Measurements from ENCODE around the gene ETNK1. TPM values are rescaled to one million over a fixed set of nuclear protein-coding genes. Genes with fewer than 3 reads are reported as not detected.

Gene ETNK1
- total RNA-seq, 2 experiments from 2014 or later: 24.3 to 26.4 TPM

DNA sequence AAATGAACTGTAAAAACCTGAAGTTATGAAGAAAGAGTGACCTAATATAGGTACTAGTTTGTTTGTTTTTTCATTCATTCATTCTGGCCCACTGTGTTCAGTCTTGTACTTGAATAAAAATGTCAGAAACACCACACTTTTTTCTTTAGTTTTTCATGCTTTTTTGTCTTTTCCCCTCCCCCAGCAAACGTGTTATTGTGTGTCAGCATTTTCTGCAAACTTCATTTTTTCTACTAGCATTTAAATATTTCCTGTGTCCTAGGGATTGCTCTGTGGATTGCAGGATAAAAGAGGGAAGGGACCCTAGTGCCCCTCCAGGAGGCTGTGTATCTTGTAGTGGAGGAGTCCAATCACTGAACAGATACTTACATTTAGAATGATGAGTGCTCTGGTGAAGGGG, 42.2 kb downstream of the ETNK1 start:
- Mint-ChIP-seq H3K4me1 (ENCODE audit: low read depth) (peaks cover 5% of the 10 kb centered on the region), H3K36me3 (ENCODE audit: low read depth) (peaks cover 44% of the 10 kb centered on the region), H3K9me3 (no peaks in the 10 kb centered on the region), H3K27ac (no peak overlapping the region), H3K27me3 (no peaks in the 10 kb centered on the region), H3K4me3 (no peak overlapping the region)
- intact Hi-C loops (cut with DNase I, micrococcal nuclease): no loop called here
- H3K27me3 ChIP-seq (ENCODE audit: control insufficient read depth in 1 of 2, insufficient read depth in 2 of 2, low read length in 2 of 2): no peaks in the 10 kb centered on the region
- CTCF ChIA-PET: no interaction called here
- no peak for TF ChIP-seq CTCF (IDR thresholded peaks at IDR 0.05)
- no peaks in the 10 kb centered on the region for H3K4me1 ChIP-seq (ENCODE audit: insufficient read depth, low read length)
- POLR2A ChIA-PET: no interaction called here
- H3K27ac ChIP-seq (ENCODE audit: low read depth in 1 of 2, low read length in 2 of 2): no peak overlapping the region
- DNase-seq: no peak
- H3K4me3 ChIP-seq (ENCODE audit: low read length): no peak overlapping the region
- H3K9me3 ChIP-seq (ENCODE audit: control insufficient read depth in 1 of 2, insufficient read depth in 1 of 2, low read length in 2 of 2): no peaks in the 10 kb centered on the region
- H3K36me3 ChIP-seq (ENCODE audit: insufficient read depth, low read length): peaks cover 12% of the 10 kb centered on the region
- no peak for ATAC-seq (ENCODE audit: poor library complexity)

DNA sequence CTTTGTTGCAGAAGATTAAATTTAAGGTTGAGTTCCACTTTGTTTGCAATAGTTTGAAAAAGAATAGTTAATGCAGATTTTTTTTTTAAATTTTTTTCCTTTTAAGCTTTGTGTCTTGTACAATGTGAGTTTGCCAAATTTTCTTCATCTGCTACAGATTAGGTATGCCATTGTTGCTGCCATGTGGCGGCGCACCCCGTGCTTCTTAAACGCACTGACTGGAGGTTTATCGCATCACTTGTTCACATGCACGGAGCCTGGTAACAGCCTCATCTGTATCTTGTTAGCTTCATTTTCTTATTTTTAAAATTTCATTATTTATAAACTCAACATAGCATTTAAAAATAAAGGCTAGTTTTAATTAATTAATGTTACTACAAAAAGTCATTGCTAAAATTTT, 43.5 kb downstream of the ETNK1 start:
- no peak overlapping the region for H3K4me3 Mint-ChIP-seq
- Histone ChIP-seq H3K9me3 (ENCODE audit: control insufficient read depth in 1 of 2, insufficient read depth in 1 of 2, low read length in 2 of 2) (no peaks in the 10 kb centered on the region), H3K4me3 (ENCODE audit: low read length) (no peak overlapping the region), H3K4me1 (ENCODE audit: insufficient read depth, low read length) (no peaks in the 10 kb centered on the region), H3K27me3 (ENCODE audit: control insufficient read depth in 1 of 2, insufficient read depth in 2 of 2, low read length in 2 of 2) (no peaks in the 10 kb centered on the region), H3K27ac (ENCODE audit: low read depth in 1 of 2, low read length in 2 of 2) (no peak overlapping the region), H3K36me3 (ENCODE audit: insufficient read depth, low read length) (peaks cover 21% of the 10 kb centered on the region)
- H3K27ac Mint-ChIP-seq: no peak overlapping the region
- H3K9me3 Mint-ChIP-seq: no peaks in the 10 kb centered on the region
- no peak for TF ChIP-seq CTCF (IDR thresholded peaks at IDR 0.05)
- peaks cover 5% of the 10 kb centered on the region for H3K4me1 Mint-ChIP-seq (ENCODE audit: low read depth)
- no peak for DNase-seq
- H3K27me3 Mint-ChIP-seq: no peaks in the 10 kb centered on the region
- CTCF ChIA-PET: no interaction called here
- intact Hi-C loops (cut with DNase I, micrococcal nuclease): no loop called here
- ATAC-seq (ENCODE audit: poor library complexity): no peak
- H3K36me3 Mint-ChIP-seq (ENCODE audit: low read depth): peaks cover 52% of the 10 kb centered on the region
- POLR2A ChIA-PET: interaction anchor here (0.7 kb wide), 1 partner anchor 971 kb away, joined by 3 read pairs; no protein-coding TSS in a partner anchor

DNA sequence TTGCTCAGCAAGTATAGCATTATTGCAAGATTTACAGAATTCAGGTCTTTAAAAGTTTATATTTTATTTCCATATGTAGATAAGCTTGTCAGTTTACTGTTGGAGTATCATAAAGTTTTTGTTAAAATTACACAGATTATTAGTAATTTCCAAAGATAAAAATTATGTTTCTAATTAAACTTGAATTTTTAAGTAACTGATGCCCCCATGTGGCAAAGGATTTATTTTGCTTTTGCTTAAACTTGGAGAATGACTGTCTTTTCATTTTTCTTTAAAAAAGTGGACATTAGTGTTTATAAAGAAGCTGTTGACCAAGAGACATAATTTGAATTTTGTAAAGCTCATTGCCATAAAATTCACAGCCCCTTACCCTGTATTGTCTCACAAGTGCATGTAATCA, 45.8 kb downstream of the ETNK1 start:
- no peaks in the 10 kb centered on the region for H3K27me3 ChIP-seq (ENCODE audit: control insufficient read depth in 1 of 2, insufficient read depth in 2 of 2, low read length in 2 of 2)
- TF ChIP-seq CTCF (IDR thresholded peaks at IDR 0.05): no peak
- H3K4me3 Mint-ChIP-seq: no peak overlapping the region
- peaks cover 33% of the 10 kb centered on the region for H3K36me3 ChIP-seq (ENCODE audit: insufficient read depth, low read length)
- ATAC-seq (ENCODE audit: poor library complexity) (no peak), DNase-seq (no peak)
- no peaks in the 10 kb centered on the region for H3K9me3 ChIP-seq (ENCODE audit: control insufficient read depth in 1 of 2, insufficient read depth in 1 of 2, low read length in 2 of 2)
- no peaks in the 10 kb centered on the region for H3K9me3 Mint-ChIP-seq
- no peak overlapping the region for H3K4me3 ChIP-seq (ENCODE audit: low read length)
- H3K27ac Mint-ChIP-seq: no peak overlapping the region
- no peak overlapping the region for H3K27ac ChIP-seq (ENCODE audit: low read depth in 1 of 2, low read length in 2 of 2)
- ChIA-PET POLR2A (no interaction called here), CTCF (interaction anchor here (1.2 kb wide), 1 partner anchor 141 kb away, joined by 5 read pairs; no protein-coding TSS in a partner anchor)
- intact Hi-C loops (cut with DNase I, micrococcal nuclease): no loop called here
- peaks cover 62% of the 10 kb centered on the region for H3K36me3 Mint-ChIP-seq (ENCODE audit: low read depth)
- no peaks in the 10 kb centered on the region for H3K4me1 ChIP-seq (ENCODE audit: insufficient read depth, low read length)
- H3K4me1 Mint-ChIP-seq (ENCODE audit: low read depth): peaks cover 5% of the 10 kb centered on the region
- H3K27me3 Mint-ChIP-seq: no peaks in the 10 kb centered on the region

Data from CD4-positive, alpha-beta T cell (primary cell).